HL-60 (cell line): ENCODE data around the gene TAC3.

ENCODE experiments used
- DNase-seq, 2 experiments: peaks; one replicate each; pipeline ENCODE4 v3.0.0-alpha.2; 2010 to 2020; ENCODE audit warnings: low read depth in 1 of 2, low spot score in 1 of 2
- H3K27ac ChIP-seq: fragments of 250-450 bp; sonication (Bioruptor Pico); replicated peaks from 2 replicates; pipeline ENCODE4 v1.5.1; 2020; ENCODE audit warnings: mild to moderate bottlenecking, moderate library complexity
- H3K27me3 ChIP-seq: fragments of 250-450 bp; sonication (Bioruptor Pico); 2 replicates; pipeline ENCODE4 v1.5.1; 2021; ENCODE audit warnings: mild to moderate bottlenecking, moderate library complexity; ENCODE audit not compliant: insufficient read depth, poor library complexity, severe bottlenecking
- H3K4me3 ChIP-seq: replicated peaks from 2 replicates; pipeline ENCODE4 v1.5.1; 2011; ENCODE audit warnings: mild to moderate bottlenecking, control low read depth, low read length; ENCODE audit not compliant: insufficient read depth
- GABPA ChIP-seq: IDR thresholded peaks from 2 replicates; pipeline ENCODE4 v1.6.1; 2012; ENCODE audit warnings: low read depth
- POLR2AphosphoS5 ChIP-seq: IDR thresholded peaks from 2 replicates; pipeline ENCODE4 v1.6.1; 2012; ENCODE audit warnings: low read depth
- SPI1 ChIP-seq: IDR thresholded peaks from 2 replicates; pipeline ENCODE4 v1.6.1; 2012; ENCODE audit warnings: low read depth, mild to moderate bottlenecking, borderline replicate concordance
- TF ChIP-seq, protein P1 (sequence below): IDR thresholded peaks from 2 replicates; pipeline ENCODE4 v1.6.1; 2012; ENCODE audit warnings: low read depth; ENCODE audit not compliant: insufficient replicate concordance
- TF ChIP-seq, protein P2 (sequence below): IDR thresholded peaks from one replicate; pipeline ENCODE4 v1.5.1; 2011; ENCODE audit warnings: low read length, control low read depth, inconsistent platforms; ENCODE audit not compliant: insufficient read depth

TAC3 gene

DNA sequence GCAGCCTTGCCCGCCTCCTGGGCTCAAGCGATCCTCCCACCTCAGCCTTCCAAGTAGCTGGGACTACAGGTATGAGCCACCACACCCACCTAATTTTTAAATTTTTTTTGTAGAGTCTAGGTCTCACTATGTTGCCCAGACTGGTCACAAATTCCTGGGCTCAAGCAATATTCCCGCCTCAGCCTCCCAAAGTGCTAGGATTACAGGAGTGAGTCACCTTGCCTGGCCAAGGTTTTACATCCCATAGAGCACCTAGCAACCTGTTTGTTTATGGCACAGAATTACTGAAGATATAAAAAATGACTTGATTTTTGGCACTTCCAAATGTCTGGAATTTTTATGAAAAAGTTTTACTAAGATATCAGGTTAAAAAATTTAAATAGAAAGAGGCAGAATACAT, 17.1 kb upstream of the TAC3 start:
- H3K27ac ChIP-seq = no peak overlapping the region
- no peaks in the 10 kb centered on the region for H3K27me3 ChIP-seq
- TF ChIP-seq POLR2AphosphoS5 (no peak), SPI1 (no peak), GABPA (no peak)
- TF ChIP-seq, protein P1, sequence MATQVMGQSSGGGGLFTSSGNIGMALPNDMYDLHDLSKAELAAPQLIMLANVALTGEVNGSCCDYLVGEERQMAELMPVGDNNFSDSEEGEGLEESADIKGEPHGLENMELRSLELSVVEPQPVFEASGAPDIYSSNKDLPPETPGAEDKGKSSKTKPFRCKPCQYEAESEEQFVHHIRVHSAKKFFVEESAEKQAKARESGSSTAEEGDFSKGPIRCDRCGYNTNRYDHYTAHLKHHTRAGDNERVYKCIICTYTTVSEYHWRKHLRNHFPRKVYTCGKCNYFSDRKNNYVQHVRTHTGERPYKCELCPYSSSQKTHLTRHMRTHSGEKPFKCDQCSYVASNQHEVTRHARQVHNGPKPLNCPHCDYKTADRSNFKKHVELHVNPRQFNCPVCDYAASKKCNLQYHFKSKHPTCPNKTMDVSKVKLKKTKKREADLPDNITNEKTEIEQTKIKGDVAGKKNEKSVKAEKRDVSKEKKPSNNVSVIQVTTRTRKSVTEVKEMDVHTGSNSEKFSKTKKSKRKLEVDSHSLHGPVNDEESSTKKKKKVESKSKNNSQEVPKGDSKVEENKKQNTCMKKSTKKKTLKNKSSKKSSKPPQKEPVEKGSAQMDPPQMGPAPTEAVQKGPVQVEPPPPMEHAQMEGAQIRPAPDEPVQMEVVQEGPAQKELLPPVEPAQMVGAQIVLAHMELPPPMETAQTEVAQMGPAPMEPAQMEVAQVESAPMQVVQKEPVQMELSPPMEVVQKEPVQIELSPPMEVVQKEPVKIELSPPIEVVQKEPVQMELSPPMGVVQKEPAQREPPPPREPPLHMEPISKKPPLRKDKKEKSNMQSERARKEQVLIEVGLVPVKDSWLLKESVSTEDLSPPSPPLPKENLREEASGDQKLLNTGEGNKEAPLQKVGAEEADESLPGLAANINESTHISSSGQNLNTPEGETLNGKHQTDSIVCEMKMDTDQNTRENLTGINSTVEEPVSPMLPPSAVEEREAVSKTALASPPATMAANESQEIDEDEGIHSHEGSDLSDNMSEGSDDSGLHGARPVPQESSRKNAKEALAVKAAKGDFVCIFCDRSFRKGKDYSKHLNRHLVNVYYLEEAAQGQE = no peak
- TF ChIP-seq, protein P2, sequence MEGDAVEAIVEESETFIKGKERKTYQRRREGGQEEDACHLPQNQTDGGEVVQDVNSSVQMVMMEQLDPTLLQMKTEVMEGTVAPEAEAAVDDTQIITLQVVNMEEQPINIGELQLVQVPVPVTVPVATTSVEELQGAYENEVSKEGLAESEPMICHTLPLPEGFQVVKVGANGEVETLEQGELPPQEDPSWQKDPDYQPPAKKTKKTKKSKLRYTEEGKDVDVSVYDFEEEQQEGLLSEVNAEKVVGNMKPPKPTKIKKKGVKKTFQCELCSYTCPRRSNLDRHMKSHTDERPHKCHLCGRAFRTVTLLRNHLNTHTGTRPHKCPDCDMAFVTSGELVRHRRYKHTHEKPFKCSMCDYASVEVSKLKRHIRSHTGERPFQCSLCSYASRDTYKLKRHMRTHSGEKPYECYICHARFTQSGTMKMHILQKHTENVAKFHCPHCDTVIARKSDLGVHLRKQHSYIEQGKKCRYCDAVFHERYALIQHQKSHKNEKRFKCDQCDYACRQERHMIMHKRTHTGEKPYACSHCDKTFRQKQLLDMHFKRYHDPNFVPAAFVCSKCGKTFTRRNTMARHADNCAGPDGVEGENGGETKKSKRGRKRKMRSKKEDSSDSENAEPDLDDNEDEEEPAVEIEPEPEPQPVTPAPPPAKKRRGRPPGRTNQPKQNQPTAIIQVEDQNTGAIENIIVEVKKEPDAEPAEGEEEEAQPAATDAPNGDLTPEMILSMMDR = no peak
- no peak overlapping the region for H3K4me3 ChIP-seq
- no peak for DNase-seq

DNA sequence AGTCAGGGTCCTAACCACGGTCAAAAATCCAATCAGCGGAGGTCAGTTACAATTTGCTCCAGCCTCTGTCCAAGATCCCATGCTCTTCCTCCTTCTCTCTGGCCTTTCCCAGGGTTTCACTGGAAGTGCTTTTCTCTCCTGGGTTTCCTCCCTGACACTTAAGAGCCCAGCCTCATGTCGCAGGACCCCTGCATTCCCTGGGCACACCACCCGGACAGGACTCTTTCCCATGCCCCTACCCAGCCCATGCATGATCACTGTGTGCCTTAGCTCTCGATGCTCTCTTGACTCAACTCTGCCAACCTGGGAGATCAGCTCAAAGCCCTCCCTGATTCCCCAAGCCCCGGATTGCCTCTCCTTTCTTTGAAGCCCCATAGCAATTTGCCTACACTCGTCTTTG, 15.5 kb upstream of the TAC3 start:
- Histone ChIP-seq H3K27ac (no peak overlapping the region), H3K4me3 (no peak overlapping the region), H3K27me3 (no peaks in the 10 kb centered on the region)
- TF ChIP-seq, protein P1 = no peak
- no peak for TF ChIP-seq SPI1
- no peak for TF ChIP-seq GABPA
- TF ChIP-seq, protein P2 = no peak
- no peak for TF ChIP-seq POLR2AphosphoS5
- DNase-seq = no peak

DNA sequence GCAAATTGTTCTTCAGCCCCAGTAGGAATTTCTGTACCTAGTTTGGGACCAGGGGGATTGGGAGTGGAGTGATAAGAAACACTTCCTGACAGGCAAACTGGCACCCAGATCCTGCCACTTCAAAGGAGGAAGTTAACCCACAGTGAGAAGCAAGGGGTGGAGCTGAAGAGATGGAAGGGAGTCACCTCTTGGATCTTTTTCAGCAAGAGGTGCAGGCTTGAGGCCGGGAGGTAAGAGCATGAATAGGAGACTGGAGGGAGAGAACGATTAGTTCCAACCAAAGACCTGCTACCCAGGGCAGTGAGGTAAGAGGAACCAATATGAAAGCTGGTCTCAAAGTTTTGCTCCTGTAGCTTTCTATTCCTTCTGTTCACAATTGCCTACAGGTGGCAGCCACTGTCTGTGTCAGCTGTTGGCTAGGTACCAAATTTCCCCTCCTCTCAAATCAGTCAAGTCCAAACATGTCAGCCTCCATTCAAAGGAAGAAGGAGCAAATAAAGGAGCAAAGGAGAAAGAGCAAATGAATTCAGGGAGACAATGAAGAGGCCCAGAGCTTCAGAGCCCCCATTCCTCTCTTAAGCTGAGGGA, 14.9 kb upstream of the TAC3 start:
- Histone ChIP-seq H3K27ac (no peak overlapping the region), H3K27me3 (no peaks in the 10 kb centered on the region), H3K4me3 (no peak overlapping the region)
- TF ChIP-seq, protein P2 = no peak
- TF ChIP-seq POLR2AphosphoS5 (no peak), SPI1 (no peak; the same call in 1 of the 2 replicates), GABPA (no peak)
- TF ChIP-seq, protein P1 = no peak
- DNase-seq = peak in 1 of 2 experiments; percentile 59
